GM12874 (cell line): ENCODE data around the gene MTHFSD.

Source experiments
- TF ChIP-seq, protein P1 (sequence below): IDR thresholded peaks from 2 replicates; pipeline ENCODE4 v1.5.1; 2011; ENCODE audit warnings: low read depth, mild to moderate bottlenecking, control low read depth, low read length, moderate library complexity; ENCODE audit not compliant: insufficient read depth

Gene MTHFSD

DNA sequence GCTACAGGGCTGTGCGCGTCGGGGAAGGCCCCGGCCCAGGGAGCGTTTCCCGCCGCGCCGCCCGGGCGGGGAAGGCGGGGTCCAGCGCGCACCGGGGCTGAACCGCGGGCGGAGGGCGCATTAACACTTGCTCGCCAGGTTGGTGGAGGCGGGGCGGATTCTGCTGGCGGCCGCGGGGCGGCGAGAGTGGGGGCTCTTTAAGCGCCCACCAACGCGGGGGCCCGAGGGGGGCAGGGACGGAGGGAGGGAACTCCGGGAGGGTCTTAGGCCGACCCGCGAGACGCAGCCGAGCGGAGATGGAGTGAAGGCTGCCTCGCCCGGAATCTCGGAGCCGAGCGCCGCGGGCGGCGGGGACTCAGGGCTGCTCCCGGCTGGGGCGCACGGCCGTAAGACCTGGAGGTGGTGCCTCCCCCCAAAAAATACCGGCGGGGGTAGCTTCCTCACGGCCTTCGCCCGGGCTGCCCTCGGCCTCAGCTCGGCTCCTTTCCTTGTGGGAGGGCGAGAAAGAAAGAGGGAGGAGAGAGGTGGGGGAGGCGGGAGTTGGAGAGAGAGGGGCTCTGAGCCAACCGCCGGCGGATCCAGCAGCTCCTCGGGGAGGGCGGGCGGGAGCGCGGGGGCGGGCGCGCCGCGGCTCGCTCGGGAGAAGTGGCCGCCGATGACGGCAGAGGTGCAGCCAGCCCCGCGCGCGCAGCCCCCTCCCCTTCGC, 45.1 kb downstream of the MTHFSD start:
- TF ChIP-seq, protein P1, sequence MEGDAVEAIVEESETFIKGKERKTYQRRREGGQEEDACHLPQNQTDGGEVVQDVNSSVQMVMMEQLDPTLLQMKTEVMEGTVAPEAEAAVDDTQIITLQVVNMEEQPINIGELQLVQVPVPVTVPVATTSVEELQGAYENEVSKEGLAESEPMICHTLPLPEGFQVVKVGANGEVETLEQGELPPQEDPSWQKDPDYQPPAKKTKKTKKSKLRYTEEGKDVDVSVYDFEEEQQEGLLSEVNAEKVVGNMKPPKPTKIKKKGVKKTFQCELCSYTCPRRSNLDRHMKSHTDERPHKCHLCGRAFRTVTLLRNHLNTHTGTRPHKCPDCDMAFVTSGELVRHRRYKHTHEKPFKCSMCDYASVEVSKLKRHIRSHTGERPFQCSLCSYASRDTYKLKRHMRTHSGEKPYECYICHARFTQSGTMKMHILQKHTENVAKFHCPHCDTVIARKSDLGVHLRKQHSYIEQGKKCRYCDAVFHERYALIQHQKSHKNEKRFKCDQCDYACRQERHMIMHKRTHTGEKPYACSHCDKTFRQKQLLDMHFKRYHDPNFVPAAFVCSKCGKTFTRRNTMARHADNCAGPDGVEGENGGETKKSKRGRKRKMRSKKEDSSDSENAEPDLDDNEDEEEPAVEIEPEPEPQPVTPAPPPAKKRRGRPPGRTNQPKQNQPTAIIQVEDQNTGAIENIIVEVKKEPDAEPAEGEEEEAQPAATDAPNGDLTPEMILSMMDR, result no peak

DNA sequence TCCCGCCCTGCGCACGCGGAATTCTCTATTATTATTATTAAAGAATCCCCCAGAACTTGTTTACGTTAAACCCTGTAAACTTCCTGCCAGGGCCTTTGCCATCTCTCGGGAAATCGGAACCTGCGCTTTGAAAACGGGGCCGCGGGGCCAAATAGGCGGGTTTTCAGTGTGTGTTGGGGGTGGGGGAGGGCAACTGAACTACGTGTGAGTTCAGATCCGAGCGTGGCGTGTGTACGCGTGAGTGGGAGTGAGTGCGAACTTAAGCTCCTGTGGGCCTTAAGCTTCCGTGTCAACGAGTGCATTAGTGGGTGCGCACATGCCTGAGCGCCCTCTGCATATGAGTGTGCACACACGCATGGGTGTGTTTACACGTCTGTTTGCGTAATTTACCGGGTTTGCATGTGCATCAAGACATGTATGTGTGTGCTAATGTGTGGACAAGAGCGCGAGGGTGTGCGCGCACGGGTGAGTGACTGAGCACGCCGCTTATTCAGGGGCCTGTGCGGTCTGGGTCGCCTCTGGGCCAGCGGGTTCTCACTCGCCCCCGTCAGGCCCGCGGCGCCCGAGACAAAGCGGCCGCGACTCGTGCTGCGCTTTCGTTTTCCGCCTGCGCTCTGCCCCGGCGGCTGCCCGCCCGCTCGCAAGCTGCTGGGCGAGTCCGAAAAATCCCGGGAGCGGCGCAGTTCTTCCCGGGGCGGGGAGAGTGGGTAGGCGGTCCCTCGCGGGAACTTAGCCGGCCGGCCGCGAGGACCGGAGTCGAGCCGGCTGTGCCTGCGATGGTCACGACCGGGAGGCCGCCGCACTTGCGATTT, 45.9 kb downstream of the MTHFSD start:
- TF ChIP-seq, protein P1, result no peak

DNA sequence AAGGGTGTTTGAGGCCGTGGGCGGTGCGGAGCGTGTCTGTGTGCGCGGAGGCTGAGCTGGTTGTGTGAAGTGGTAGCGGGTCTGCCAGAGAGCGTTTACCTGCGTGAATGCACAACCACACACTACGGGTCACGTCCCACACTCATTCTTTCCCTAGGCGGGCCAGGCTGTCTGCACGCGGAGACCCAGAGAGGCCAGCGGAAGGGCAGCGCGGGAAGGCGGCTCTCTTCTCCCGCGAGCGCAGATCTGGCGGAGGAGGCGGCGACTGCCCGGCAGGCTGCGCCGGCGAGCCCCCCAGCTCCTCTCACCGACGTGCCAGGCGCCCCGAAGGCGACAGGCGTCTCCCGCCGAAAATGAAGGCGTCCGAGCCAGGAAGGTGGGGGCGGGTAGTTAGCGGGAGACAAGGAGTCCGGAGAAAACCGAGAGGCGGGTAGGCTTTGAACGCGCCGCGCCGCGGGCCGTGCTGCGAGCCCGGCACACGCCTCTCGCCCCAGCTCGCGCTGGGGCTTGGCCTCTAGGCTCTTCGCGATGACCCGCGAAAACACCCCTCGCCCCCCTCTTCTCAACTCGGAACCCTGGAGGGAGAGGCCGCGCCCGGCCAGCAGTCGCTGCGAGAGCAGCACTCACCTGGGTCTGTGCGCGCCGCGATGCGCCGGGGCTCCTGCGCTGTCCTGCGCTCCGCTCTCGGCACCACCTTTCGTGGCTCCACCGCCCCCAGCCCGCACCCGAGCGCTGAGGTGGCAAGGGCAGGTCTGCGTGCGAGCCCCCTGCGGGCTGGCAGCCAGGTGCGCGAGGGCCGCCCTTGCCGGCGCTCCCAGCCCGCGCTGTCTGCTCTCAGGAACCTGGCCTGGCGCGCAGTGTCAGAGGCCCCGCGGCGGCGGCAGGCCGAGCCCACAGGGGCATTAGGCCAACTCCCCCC, 46.7 kb downstream of the MTHFSD start:
- TF ChIP-seq, protein P1, result no peak

DNA sequence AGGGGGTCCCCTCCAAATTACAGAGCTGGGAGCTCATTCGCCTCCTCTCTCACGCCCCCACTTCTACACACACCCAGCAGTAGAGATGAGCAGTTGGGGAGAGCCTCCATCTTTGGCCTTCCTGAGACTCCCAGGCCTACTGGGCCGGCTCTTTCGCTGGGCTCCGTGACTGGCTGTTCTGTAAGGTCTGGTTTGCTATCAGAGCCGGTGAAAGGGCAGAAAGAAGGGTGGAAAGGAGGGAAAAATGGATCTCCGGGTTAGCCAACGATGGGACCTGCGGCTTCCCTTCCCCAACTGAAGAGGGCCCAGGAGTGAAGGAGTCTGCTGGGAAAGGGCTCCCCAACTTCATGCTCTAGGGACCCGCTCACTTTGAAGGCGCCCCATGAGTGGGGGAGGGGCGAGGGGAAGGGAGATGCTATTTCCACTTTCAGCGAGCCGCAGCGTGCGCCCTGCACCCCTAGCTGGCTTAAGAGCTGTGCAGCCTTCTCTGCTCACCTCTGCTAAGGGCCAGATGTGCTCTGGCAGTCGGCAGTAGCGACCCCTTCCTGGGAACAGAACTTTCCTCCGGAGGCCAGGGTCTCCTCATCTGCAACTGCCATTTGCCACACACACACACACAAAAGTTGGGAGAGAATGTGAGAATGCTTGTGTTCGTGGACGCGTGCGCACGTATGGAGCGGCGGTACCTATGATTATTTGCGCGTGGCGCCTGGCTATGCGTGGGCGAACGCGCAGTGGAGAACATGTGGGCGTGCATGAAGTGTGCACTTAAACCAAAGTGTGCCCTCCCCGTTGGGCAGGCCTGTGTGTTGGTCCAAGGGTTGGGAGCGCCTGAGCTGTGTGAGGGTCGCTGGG, 47.6 kb downstream of the MTHFSD start:
- TF ChIP-seq, protein P1, result no peak

DNA sequence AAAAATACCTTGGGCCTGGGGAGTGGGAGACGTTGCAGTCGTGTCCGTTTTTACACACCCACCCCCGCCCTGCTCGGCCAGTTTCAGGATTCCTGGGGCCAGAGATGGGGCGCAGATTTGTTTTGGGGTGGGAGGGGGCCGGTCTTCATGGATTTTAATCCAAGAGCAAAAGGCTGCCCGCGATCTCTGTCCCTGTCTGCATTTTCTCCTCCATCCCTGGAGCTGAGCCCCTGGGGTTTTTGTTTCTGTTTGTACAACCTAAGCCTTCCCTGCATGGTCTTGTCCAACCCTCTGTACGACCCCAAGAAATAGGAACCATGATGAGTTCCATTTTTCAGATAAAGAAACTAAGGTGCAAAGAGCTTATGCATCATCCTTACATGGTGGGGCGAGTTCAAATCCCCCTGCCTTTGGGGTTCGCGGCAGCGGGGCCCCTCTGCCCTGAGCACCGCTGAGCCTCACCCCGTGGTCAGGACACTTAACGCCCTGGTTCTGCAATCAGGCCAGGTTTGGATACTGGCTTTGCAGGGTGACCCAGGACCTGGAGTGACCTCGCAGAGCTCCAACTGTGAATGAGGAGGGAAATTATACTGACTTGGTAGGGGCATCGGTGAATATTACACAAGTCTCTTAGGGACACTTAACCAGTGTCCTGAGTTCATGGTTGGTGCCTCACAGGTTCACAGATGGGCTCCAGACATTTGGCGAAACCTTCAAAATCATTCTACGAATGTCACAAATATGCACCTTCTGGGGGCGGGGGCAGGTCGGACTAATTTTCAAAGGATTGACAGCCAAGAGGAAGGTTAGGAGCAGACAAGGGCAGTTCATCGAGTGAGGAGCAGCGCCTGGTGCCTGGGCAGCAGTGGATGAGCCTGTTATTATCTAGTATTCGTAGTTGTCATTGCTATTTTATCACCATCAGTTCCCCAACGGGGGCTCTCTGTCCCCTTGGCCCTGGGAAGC, 48.9 kb downstream of the MTHFSD start:
- TF ChIP-seq, protein P1, result no peak
